Measurements from ENCODE around the gene CTBP1.

Gene CTBP1

GRCh38 chr4:1172228-1172851, 76.6 kb downstream of the CTBP1 start, which contains the start of gene SPON2:
TSS of gene SPON2 (minus strand) at chr4:1172583.
- no peak for DNase-seq

DNA sequence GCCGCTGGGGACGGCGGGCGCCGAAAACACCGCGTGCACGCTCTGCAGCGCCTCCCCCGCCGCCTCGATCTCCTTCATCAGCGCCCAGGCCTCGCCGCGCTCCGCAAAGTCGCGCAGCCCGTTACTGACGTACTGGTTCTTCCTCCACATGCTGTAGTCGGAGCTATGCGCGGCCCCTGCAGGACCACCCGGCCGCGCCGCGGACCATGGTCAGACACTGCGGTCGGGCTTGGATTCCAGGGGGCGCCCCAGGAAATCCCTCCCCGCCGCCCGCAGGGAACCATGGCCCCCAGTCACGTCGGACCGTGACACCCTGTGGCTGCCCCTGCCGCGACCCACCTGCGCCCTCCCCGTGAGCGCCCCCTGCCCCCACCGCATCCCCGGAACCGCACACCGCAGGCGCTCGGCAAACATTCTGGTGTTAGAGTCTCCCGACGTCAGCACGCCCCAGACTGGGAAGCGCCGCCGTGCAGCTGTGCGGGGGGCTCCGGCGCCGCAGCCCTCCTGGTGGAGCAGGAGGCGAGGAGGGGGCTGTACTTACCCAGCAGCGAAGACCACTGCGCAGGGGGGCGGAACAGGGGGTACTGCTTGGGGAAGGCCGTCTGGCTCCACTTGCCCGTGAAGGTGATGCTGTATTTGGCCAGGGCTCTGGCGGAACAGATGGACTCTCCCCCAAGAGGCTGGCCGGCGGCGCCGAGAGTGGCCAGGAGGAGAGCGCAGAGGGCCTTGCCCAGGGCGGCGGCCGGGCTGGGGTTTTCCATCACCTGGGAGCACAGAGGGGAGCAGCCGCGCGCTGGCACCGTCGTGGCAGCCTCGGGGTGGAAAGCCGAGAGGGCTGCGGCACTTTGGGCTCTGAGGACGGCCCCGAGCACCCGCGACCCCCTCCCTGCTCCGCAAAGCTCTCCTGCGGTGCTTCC, 77.4 kb downstream of the CTBP1 start:
- DNase-seq, result peak; percentile 51

DNA sequence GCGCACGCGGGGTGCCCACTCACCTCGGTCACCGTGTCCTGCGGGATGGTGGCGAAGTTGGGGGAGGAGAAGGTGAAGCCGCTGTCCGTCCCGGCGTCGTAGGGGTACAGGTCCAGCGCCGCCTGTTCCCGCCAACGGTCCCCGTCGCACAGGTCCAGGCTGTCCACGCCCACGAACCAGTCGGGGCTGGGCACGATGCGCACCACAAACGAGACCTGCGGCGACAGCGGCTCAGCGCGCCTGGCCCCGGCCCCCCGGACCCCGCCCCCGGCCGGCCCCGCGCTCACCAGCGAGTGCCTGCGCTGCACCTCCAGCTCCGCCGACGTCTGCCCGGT, 78.0 kb downstream of the CTBP1 start:
- DNase-seq, result no peak

DNA sequence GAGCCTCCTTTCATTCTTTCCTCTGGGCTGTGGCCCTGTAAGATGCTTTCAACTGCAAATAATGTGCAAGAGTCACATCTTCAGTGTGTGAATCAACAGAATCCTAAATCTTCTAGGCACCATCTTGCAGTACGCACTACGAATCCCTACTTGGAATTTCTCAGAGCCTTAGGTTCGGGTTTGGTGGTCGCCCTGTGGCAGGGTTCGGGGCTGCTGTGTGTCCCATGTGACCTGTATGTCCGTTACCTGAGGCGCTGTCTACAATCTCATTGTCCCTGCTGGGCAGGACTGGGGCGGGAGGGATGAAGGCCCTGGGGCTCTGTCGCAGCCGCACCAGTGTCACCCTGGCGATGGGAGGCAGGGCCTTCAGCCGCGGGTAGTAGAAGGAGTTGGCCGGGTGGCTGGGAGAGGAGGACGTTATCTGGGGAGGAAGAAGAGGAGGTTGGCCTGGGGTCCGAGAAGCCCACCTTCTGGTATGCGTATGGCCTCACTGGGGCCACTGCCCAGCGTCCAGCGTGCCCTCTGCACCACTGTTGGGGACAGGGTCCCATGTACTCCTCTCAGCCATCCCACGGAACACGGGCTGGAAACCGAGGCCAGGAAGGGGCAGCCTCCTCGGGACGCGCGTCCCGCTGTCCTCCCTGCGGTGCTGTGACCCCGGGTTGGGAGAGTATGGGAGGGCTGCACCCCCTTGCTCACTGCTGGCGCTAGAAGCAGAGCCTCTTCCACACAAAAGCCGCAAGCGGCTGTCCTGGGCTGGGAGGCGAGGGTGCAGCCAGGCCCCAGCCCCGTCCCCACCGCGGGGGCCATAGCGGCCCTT, 78.6 kb downstream of the CTBP1 start:
- no peak for DNase-seq

GRCh38 chr4:1169691-1170096, 79.2 kb downstream of the CTBP1 start:
- DNase-seq, result no peak

DNA sequence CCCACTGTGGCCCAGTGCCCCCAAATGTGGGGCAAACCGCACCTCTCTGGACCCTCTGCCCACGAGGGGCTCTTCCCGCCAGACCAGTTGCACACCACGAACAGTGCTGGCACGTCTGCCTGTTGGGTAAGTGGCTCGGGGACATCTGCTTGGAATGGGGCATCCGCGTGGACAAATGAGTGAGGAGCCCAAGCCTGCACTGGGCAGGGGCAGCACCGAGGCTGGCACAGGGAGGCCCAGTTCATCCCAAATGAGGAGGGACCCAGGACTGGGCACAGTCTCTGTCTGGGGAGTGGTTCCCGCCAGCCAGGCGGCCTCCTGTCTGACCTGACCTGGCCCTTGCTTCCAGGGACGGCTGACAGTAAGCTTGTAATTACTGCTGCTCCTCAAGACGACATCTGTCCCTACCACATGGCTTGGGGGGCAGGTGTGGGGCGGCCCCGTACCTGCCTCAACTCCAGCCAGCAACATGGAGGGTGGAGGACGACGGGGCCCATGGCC, 79.7 kb downstream of the CTBP1 start:
- no peak for DNase-seq

GRCh38 chr4:1168191-1169101, 80.5 kb downstream of the CTBP1 start:
- no peak for DNase-seq

- DNase-seq, result peak; percentile 87
These were observed 81.5 kb downstream of the CTBP1 start for GRCh38 chr4:1167244-1167949.

DNA sequence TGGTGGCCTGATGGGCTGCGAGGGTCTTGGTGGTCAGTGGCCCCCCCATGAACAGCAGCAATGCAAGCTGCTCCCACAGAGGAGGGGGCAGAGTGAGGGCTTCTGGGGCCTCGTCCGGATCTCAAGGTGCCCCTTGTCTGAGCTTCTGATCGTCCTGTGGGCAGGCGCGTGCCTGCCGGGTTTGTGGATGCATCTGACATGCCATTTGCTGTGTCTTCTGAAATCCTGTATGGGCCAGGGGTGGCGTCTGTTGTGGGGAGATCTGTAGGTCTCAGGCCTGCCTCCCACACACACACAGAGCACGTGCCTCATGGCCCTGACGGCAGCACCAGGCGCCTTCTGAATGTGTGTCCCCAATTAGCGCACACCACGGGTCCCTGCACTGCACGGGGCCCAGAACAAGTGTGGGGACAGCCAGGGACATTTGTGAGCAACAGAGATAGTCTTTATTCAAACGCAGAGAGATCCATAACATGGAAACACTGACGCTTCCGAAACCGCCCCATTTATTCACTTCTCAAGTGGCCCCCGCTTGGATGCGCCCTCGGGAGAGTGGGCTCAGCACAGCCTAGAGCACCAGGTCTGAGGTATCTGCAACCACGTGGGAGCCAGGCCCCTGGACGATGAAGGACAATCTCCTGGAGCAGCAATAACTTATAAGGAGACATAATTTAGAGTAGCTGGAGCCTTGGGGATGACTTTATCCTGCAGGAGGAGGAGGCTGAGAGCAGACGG, 82.3 kb downstream of the CTBP1 start:
- DNase-seq, result no peak

- DNase-seq, result no peak
These were observed 83.9 kb downstream of the CTBP1 start for GRCh38 chr4:1164956-1165545.

DNA sequence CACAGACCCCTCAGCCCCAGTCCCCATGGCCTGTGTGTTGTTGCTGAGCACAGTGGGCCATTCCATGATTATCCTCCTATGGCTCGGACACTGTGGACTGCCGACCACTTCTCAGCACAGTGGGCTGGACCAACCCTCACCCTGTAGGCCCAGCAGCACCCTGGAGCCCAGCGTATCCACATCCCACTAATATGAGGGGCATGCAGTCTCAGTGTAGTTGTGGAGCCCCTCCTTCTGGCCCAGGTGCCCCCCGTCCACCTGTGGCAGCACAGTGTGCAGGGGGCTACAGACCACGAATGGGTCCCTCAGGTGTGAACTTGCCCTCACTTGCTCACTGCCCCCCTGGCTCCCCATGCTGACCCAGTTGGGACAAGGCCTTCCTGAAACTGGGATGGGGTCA, 84.5 kb downstream of the CTBP1 start:
- DNase-seq, result no peak

DNA sequence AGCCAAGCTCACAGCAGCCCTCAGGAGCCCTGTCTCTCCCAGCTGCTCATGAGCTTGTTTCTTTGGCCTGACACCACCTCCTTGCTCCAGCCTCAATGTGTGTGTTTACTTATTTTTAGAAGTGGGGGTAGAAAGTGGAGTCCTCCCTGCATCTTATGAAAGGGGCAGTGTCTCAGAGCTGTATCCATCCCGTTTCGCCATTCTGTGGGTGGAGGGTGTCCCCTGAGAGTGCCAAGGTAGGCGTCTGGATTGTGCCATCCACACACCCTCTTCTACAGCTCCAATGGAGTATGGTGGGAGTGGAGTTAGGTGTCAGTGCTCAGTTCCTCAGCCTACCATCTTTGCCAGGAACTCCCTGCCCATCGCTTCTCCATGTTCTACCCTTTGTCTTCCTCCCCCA, 84.9 kb downstream of the CTBP1 start:
- DNase-seq, result no peak
